H1 (cell line): ENCODE results near the gene MAP2K2. TPM values are rescaled to one million over a fixed set of nuclear protein-coding genes. Genes with fewer than 3 reads are reported as not detected.
A peak's percentile ranks its signal among the peaks of the same experiment; 100 is the strongest.

Experiments
- CTCF ChIA-PET: fragments of 300-600 bp; sonication (Branson Sonifier 250); formaldehyde crosslinking; loops from one replicate; lab custom pipeline; 2021; ENCODE audit not compliant: partially characterized antibody; lab: Charles Lee
- POLR2A ChIA-PET: fragments of 300-600 bp; sonication (Branson Sonifier 250); formaldehyde crosslinking; loops from one replicate; lab custom pipeline; 2021; ENCODE audit warnings: inconsistent platforms; ENCODE audit not compliant: partially characterized antibody; lab: Charles Lee
- DNase-seq, 2 experiments: peaks; one replicate each; pipeline versions ENCODE4 v3.0.0 to v3.0.0-alpha.2; 2010 to 2022; ENCODE audit warnings: low spot score in 2 of 2, low read depth in 1 of 2, mixed read lengths in 1 of 2
- FAIRE-seq: peaks from 2 replicates; lab custom pipeline; 2011; peaks lifted over from hg19 to GRCh38; lab: Jason Lieb, UNC
- H2AFZ ChIP-seq: 2 replicates; pipeline ENCODE4 v1.8.1; 2012; ENCODE audit warnings: low read length, inconsistent platforms
- H2AK5ac ChIP-seq: 2 replicates; pipeline ENCODE4 v1.6.1; 2013; ENCODE audit warnings: low read depth, low read length
- H2BK120ac ChIP-seq: replicated peaks from 2 replicates; pipeline ENCODE3; 2013; ENCODE audit warnings: low read depth, low read length, inconsistent platforms
- H2BK12ac ChIP-seq: 2 replicates; pipeline ENCODE4 v1.6.1; 2013; ENCODE audit warnings: low read depth, low read length
- H2BK15ac ChIP-seq: 2 replicates; pipeline ENCODE4 v1.6.1; 2013; ENCODE audit warnings: low read length
- H2BK20ac ChIP-seq: 2 replicates; pipeline ENCODE4 v1.6.1; 2013; ENCODE audit warnings: low read length
- H2BK5ac ChIP-seq: 2 replicates; pipeline ENCODE4 v1.6.1; 2013; ENCODE audit warnings: low read depth, low read length
- H3K14ac ChIP-seq: 2 replicates; pipeline ENCODE4 v1.6.1; 2013; ENCODE audit warnings: inconsistent platforms; ENCODE audit not compliant: insufficient read length
- H3K18ac ChIP-seq: 2 replicates; pipeline ENCODE4 v1.6.1; 2013; ENCODE audit warnings: low read length; ENCODE audit errors: extremely low read depth
- H3K23ac ChIP-seq: 2 replicates; pipeline ENCODE4 v1.6.1; 2013; ENCODE audit warnings: inconsistent platforms; ENCODE audit not compliant: insufficient read length
- H3K23me2 ChIP-seq: 2 replicates; pipeline ENCODE4 v1.6.1; 2013; ENCODE audit warnings: low read depth, low read length
- H3K27ac ChIP-seq: 2 replicates; pipeline ENCODE4 v1.6.1; 2011; ENCODE audit warnings: low read depth, low read length, inconsistent platforms
- H3K27me3 ChIP-seq, 4 experiments: replicated peaks in 1 of 4; 1 replicate in 1 of 4; 2 replicates in 3 of 4; pipeline versions ENCODE4 v1.6.1 to v1.8.1; 2011 to 2013; ENCODE audit warnings: low read length in 3 of 4, mild to moderate bottlenecking in 3 of 4, inconsistent platforms in 2 of 4, mixed read lengths in 2 of 4, moderate library complexity in 1 of 4; ENCODE audit not compliant: control insufficient read depth in 3 of 4, insufficient read depth in 3 of 4; ENCODE audit errors: extremely low read depth in 1 of 4
- H3K36me3 ChIP-seq, 4 experiments: 2 replicates each; pipeline versions ENCODE4 v1.6.1 to v1.8.1; 2011 to 2013; ENCODE audit warnings: mild to moderate bottlenecking in 4 of 4, low read length in 3 of 4, moderate library complexity in 2 of 4, control low read depth in 1 of 4, inconsistent platforms in 1 of 4; ENCODE audit not compliant: insufficient read depth in 4 of 4, control insufficient read depth in 2 of 4
- H3K4ac ChIP-seq: replicated peaks from 2 replicates; pipeline ENCODE3; 2013; ENCODE audit warnings: low read length, low read depth, mixed read lengths, inconsistent platforms; ENCODE audit not compliant: insufficient read length
- H3K4me1 ChIP-seq, 4 experiments: replicated peaks in 1 of 4; 1 replicate in 1 of 4; 2 replicates in 3 of 4; pipeline versions ENCODE4 v1.6.1 to v1.8.1; 2011 to 2013; ENCODE audit warnings: low read length in 3 of 4, inconsistent platforms in 2 of 4, mixed read lengths in 1 of 4; ENCODE audit not compliant: insufficient read depth in 4 of 4, control insufficient read depth in 3 of 4
- H3K4me2 ChIP-seq, 2 experiments: 2 replicates each; pipeline versions ENCODE4 v1.6.1 to v1.8.1; 2011 to 2013; ENCODE audit warnings: low read depth in 2 of 2, low read length in 2 of 2, control low read depth in 1 of 2, inconsistent platforms in 1 of 2, mild to moderate bottlenecking in 1 of 2; ENCODE audit not compliant: insufficient read depth in 1 of 2
- H3K4me3 ChIP-seq, 4 experiments: fragments of 200-600, 300-600 bp in 1 of 4; sonication (generic), shearing (Covaris generic), sonication (Bioruptor Twin) in 1 of 4; 2 replicates each; pipeline versions ENCODE4 v1.5.1 to v1.8.1; 2011 to 2016; ENCODE audit warnings: low read length in 4 of 4, low read depth in 3 of 4, control low read depth in 2 of 4, inconsistent platforms in 2 of 4, mild to moderate bottlenecking in 2 of 4, mixed read lengths in 1 of 4, moderate library complexity in 1 of 4; ENCODE audit not compliant: insufficient read depth in 2 of 4; ENCODE audit errors: extremely low read depth in 1 of 4
- H3K56ac ChIP-seq: replicated peaks from 2 replicates; pipeline ENCODE3; 2013; ENCODE audit warnings: low read depth, mild to moderate bottlenecking, mixed read lengths, low read length, inconsistent platforms; ENCODE audit not compliant: insufficient read length
- H3K79me1 ChIP-seq: 2 replicates; pipeline ENCODE4 v1.6.1; 2013; ENCODE audit warnings: low read depth, low read length, control low read depth
- H3K79me2 ChIP-seq, 2 experiments: 2 replicates each; pipeline versions ENCODE4 v1.6.1 to v1.8.1; 2012 to 2013; ENCODE audit warnings: low read length in 2 of 2, mild to moderate bottlenecking in 2 of 2, inconsistent platforms in 1 of 2; ENCODE audit not compliant: insufficient read depth in 2 of 2, control insufficient read depth in 1 of 2
- H3K9ac ChIP-seq, 4 experiments: replicated peaks in 1 of 4; 1 replicate in 1 of 4; 2 replicates in 3 of 4; pipeline versions ENCODE4 v1.6.1 to v1.8.1; 2011 to 2013; ENCODE audit warnings: low read depth in 3 of 4, low read length in 3 of 4, control low read depth in 2 of 4, mild to moderate bottlenecking in 2 of 4, moderate library complexity in 2 of 4, inconsistent platforms in 1 of 4; ENCODE audit errors: extremely low read depth in 1 of 4
- H3K9me3 ChIP-seq, 2 experiments: 2 replicates each; pipeline versions ENCODE4 v1.6.1 to v1.8.1; 2012 to 2013; ENCODE audit warnings: mild to moderate bottlenecking in 2 of 2, moderate library complexity in 2 of 2, control low read depth in 1 of 2, inconsistent platforms in 1 of 2, low read depth in 1 of 2, low read length in 1 of 2, mixed read lengths in 1 of 2; ENCODE audit not compliant: insufficient read depth in 2 of 2
- H4K20me1 ChIP-seq, 2 experiments: replicated peaks in 1 of 2; 2 replicates each; pipeline versions ENCODE3 to v1.8.1; 2011 to 2013; ENCODE audit warnings: inconsistent platforms in 2 of 2, low read length in 2 of 2, mild to moderate bottlenecking in 1 of 2; ENCODE audit not compliant: insufficient read depth in 2 of 2, control insufficient read depth in 1 of 2
- H4K5ac ChIP-seq: 2 replicates; pipeline ENCODE4 v1.6.1; 2013; ENCODE audit warnings: low read length, low read depth, mixed read lengths, inconsistent platforms; ENCODE audit not compliant: insufficient read length
- H4K8ac ChIP-seq: 2 replicates; pipeline ENCODE4 v1.8.0; 2013; ENCODE audit warnings: mild to moderate bottlenecking, moderate library complexity, low read length, inconsistent platforms; ENCODE audit not compliant: insufficient read depth; ENCODE audit errors: extremely low read depth
- H4K91ac ChIP-seq: replicated peaks from 2 replicates; pipeline ENCODE3; 2013; ENCODE audit warnings: low read length, mixed read lengths, inconsistent platforms; ENCODE audit not compliant: insufficient read length
- KDM4A ChIP-seq: IDR thresholded peaks from one replicate; pipeline ENCODE4 v1.7.1; 2012; ENCODE audit warnings: low read depth, mild to moderate bottlenecking, moderate library complexity, low read length, inconsistent platforms; ENCODE audit not compliant: severe bottlenecking
- SUZ12 ChIP-seq: fragments of 200-600 bp; sonication (generic); IDR thresholded peaks from 2 replicates; pipeline ENCODE4 v1.6.1; 2012; ENCODE audit warnings: mild to moderate bottlenecking, inconsistent platforms, low read length, moderate library complexity, mixed read lengths
- WGBS, 2 experiments: shearing (Covaris generic) in 1 of 2; methylation state at CpG; one replicate each; pipeline versions ENCODE4 v1.1.6 to v1.1.7; 2013 to 2015; ENCODE audit warnings: low lambda C conversion rate in 2 of 2, mixed read lengths in 2 of 2, inconsistent platforms in 1 of 2, low coverage in 1 of 2, missing lambda C conversion rate in 1 of 2; ENCODE audit not compliant: insufficient replicate concordance in 2 of 2, insufficient coverage in 1 of 2, insufficient read length in 1 of 2; ENCODE audit errors: extremely low coverage in 1 of 2, missing lambda C conversion rate in 1 of 2; 5-methylcytosine and 5-hydroxymethylcytosine counted together
- polyA plus RNA-seq, 7 experiments: library from polyadenylated mRNA; depleted of rRNA in 3 of 7; stranded (reverse) in 5 of 7; unstranded in 2 of 7; fragments of >200 nt in 5 of 7; fragments of 200-250 nt in 2 of 7; gene quantifications; 1 replicate in 5 of 7; 2 replicates in 1 of 7; 4 replicates in 1 of 7; pipeline versions ENCODE4 v1.2.1 to v1.2.3, GENCODE V29; 2011 to 2013; ENCODE audit warnings: missing spikeins in 2 of 7, mixed read lengths in 2 of 7
- total RNA-seq: library from RNA; stranded (reverse); fragmentation: NEBNext Ultra II Directional; extraction: Animal tissue kit (Norgen Biotek cat#: 25700); gene quantifications from 2 replicates; pipeline ENCODE4 v1.2.1, GENCODE V29; 2021

Gene MAP2K2
- total and polyA plus RNA-seq, 2 of the 8 experiments (the other 6 are each of a cell fraction or from before 2014, with no cell fraction given) = 111 to 162 TPM

DNA sequence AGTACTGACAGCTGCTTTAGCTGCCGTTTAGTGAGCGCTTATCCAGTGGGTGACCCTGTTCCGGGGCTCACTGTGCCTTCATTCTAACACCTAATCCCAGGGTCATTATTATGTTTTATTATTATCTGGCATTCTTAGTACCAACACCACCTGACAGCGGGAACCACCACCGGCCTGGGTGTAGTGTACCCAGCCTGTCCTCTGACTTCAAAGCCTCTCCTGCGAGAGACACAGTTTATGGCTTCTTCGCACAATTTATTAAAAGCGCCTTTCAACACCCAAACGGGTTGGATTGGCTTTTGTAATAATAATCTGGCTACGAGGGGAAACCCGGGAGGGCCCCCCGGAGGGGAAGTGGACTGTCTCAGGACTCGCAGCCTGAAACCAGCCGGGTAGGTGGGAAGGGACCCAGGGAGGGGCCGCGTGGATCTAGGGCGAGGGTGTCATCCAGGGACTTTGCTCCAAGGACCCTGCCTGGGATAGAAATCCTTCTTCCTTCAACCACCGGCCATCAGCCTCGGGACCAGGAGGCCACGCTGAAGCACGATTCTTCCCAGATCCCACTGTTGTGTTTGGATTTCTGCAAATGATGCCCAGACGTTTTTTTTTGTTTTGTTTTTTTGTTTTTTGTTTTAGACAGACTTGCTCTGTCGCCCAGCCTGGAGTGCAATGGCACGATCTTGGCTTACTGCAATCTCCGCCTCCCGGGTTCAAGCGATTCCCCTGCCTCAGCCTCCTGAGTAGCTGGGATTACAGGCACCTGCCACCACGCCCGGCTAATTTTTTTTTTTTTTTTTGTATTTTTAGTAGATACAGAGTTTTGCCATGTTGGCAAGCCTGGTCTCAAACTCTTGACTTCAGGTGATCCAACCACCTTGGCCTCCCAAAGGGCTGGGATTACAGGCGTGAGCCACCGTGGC lies 55.6 kb downstream of the MAP2K2 start:
- H3K23ac ChIP-seq = no peak overlapping the region
- DNase-seq = no peak
- no peak overlapping the region for H4K91ac ChIP-seq
- no peak overlapping the region for H4K8ac ChIP-seq
- no peak overlapping the region for H2BK5ac ChIP-seq
- H3K56ac ChIP-seq = no peak overlapping the region
- H3K27me3 ChIP-seq = peaks cover 10 to 24% (median 22%) of the 10 kb centered on the region in 4 experiments
- H3K79me2 ChIP-seq = peaks cover 9 to 18% of the 10 kb centered on the region in 2 experiments; a peak in 3 of 4 replicates
- 56% methylated on average over 29 of the region's 31 CpGs; no CpG with 5 or more reads in 1 of the 2 experiments for WGBS, 2 experiments
- peak overlapping the region in 1 of 4 experiments; percentile 93; a peak in 1 of 8 replicates for H3K4me3 ChIP-seq
- TF ChIP-seq SUZ12 (peak; percentile 31; the same call in 1 of the 2 replicates), KDM4A (no peak)
- TF ChIP-seq, all 59 proteins: peak for 1
- H2BK120ac ChIP-seq = no peak overlapping the region
- no peak overlapping the region for H2BK12ac ChIP-seq
- no peak for FAIRE-seq
- no peak overlapping the region for H3K14ac ChIP-seq
- H3K36me3 ChIP-seq = no peaks in the 10 kb centered on the region
- H2BK20ac ChIP-seq = no peak overlapping the region
- H2BK15ac ChIP-seq = no peak overlapping the region
- no peak overlapping the region for H3K9ac ChIP-seq
- peaks cover 0 to 5% of the 10 kb centered on the region in 2 experiments for H4K20me1 ChIP-seq
- H3K27ac ChIP-seq = no peak overlapping the region
- no peaks in the 10 kb centered on the region for H3K79me1 ChIP-seq
- no peak overlapping the region for H4K5ac ChIP-seq
- no peak overlapping the region for H2AK5ac ChIP-seq
- H3K4me1 ChIP-seq = peaks cover 0 to 6% (median 4%) of the 10 kb centered on the region in 4 experiments; a peak in 4 of 7 replicates
- CTCF ChIA-PET = interaction anchor here (1.0 kb wide), 1 partner anchor 29 kb away, joined by 3 read pairs; no protein-coding TSS in a partner anchor
- H3K23me2 ChIP-seq = peaks cover 6% of the 10 kb centered on the region; the same call in 1 of the 2 replicates
- H3K4me2 ChIP-seq = peak overlapping the region; percentile 66 to 68; a peak in 3 of 4 replicates
- POLR2A ChIA-PET = no interaction called here
- H2AFZ ChIP-seq = no peak overlapping the region
- H3K4ac ChIP-seq = no peak overlapping the region
- H3K9me3 ChIP-seq = no peaks in the 10 kb centered on the region
- no peak overlapping the region for H3K18ac ChIP-seq
